HEK293T (cell line): Measurements from ENCODE around the gene TARBP2.

Experiments used
- ARNT ChIP-seq: fragments of 450-650 bp; IDR thresholded peaks from 2 replicates; pipeline ENCODE4 v1.6.1; 2017; ENCODE audit warnings: mild to moderate bottlenecking
- BHLHE40 ChIP-seq: fragments of 450-650 bp; IDR thresholded peaks from 2 replicates; pipeline ENCODE4 v1.6.1; 2016; ENCODE audit warnings: mild to moderate bottlenecking, moderate library complexity, borderline replicate concordance
- FOXM1 ChIP-seq: fragments of 450-650 bp; IDR thresholded peaks from 2 replicates; pipeline ENCODE4 v1.6.1; 2017; ENCODE audit warnings: mild to moderate bottlenecking, borderline replicate concordance
- LEF1 ChIP-seq: fragments of 450-650 bp; IDR thresholded peaks from 2 replicates; pipeline ENCODE4 v1.6.1; 2017; ENCODE audit warnings: mild to moderate bottlenecking, borderline replicate concordance
- NFRKB ChIP-seq: fragments of 450-650 bp; IDR thresholded peaks from 2 replicates; pipeline ENCODE4 v1.6.1; 2016; ENCODE audit warnings: mild to moderate bottlenecking, moderate library complexity
- PKNOX1 ChIP-seq: fragments of 450-650 bp; IDR thresholded peaks from 2 replicates; pipeline ENCODE4 v1.6.1; 2016
- SP1 ChIP-seq: fragments of 450-650 bp; IDR thresholded peaks from 2 replicates; pipeline ENCODE4 v1.6.1; 2017
- ZNF384 ChIP-seq: fragments of 450-650 bp; IDR thresholded peaks from 2 replicates; pipeline ENCODE4 v1.6.1; 2016

DNA sequence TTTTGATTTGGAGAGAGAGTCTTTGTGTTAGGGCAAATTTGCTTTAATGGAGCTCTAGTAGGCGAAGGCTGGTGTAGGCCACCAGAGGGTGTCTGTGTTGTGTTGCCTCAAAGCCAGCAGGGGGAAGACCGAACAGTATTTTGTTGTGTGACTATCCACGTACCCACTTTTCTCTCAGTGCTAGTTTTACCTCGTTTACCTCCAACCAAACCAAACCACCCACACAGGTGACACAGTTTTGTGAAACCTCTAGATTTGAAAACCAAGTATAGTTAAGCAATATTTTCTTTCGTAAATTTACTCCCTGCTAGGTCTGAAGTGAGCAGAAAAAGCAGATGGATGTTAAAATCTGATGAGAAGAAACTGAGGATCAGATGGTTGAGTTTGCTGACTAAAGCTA lies 42.5 kb downstream of the TARBP2 start:
- TF ChIP-seq FOXM1 (no peak), LEF1 (no peak), BHLHE40 (no peak), ARNT (no peak), SP1 (no peak), PKNOX1 (no peak), ZNF384 (no peak), NFRKB (no peak)
